ENCODE results near the gene VAT1L.
A peak's percentile ranks its signal among the peaks of the same experiment; 100 is the strongest.

Gene VAT1L

DNA sequence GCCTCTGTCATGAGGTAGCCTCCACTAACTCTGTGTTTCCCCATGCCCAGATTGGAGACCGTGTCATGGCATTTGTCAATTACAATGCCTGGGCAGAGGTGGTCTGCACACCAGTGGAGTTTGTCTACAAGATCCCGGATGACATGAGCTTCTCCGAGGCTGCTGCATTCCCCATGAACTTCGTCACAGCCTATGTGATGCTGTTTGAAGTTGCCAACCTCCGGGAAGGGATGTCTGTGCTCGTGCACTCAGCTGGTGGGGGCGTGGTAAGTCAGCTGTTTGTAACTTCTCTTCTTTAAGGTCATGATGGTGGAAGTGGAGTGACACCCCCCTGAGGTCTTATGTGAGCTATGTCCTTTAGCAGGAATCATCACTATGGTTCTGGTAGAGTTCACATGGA, 36.8 kb downstream of the VAT1L start:
- DNase-seq (ENCODE audit: low read depth): no peak
- H3K4me3 ChIP-seq (ENCODE audit: low read depth, low read length): no peak overlapping the region
- TF ChIP-seq, protein P1, sequence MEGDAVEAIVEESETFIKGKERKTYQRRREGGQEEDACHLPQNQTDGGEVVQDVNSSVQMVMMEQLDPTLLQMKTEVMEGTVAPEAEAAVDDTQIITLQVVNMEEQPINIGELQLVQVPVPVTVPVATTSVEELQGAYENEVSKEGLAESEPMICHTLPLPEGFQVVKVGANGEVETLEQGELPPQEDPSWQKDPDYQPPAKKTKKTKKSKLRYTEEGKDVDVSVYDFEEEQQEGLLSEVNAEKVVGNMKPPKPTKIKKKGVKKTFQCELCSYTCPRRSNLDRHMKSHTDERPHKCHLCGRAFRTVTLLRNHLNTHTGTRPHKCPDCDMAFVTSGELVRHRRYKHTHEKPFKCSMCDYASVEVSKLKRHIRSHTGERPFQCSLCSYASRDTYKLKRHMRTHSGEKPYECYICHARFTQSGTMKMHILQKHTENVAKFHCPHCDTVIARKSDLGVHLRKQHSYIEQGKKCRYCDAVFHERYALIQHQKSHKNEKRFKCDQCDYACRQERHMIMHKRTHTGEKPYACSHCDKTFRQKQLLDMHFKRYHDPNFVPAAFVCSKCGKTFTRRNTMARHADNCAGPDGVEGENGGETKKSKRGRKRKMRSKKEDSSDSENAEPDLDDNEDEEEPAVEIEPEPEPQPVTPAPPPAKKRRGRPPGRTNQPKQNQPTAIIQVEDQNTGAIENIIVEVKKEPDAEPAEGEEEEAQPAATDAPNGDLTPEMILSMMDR (conservative IDR thresholded peaks at IDR 0.05; ENCODE audit: low read depth, low read length): no peak

DNA sequence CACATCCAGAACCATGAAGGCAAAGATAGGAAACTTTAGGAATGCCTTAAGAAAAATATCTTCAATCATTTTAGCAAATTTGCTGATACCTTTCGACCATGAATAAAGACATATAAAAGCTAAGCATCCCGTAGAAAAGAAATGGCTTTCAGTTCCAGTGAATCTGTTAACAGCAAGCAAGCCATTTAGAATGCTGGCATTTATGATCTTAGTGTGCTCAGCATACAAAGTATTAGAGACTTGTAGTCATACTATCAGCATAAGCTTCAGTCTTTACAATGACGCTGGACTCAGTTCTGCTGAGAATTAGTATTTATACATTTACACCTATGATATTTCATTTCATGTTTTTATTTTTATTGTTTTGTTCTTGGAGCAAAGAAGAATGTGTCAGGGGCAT, 38.7 kb downstream of the VAT1L start:
- TF ChIP-seq, protein P1 (conservative IDR thresholded peaks at IDR 0.05; ENCODE audit: low read depth, low read length): no peak
- no peak for DNase-seq (ENCODE audit: low read depth)
- H3K4me3 ChIP-seq (ENCODE audit: low read depth, low read length): no peak overlapping the region

DNA sequence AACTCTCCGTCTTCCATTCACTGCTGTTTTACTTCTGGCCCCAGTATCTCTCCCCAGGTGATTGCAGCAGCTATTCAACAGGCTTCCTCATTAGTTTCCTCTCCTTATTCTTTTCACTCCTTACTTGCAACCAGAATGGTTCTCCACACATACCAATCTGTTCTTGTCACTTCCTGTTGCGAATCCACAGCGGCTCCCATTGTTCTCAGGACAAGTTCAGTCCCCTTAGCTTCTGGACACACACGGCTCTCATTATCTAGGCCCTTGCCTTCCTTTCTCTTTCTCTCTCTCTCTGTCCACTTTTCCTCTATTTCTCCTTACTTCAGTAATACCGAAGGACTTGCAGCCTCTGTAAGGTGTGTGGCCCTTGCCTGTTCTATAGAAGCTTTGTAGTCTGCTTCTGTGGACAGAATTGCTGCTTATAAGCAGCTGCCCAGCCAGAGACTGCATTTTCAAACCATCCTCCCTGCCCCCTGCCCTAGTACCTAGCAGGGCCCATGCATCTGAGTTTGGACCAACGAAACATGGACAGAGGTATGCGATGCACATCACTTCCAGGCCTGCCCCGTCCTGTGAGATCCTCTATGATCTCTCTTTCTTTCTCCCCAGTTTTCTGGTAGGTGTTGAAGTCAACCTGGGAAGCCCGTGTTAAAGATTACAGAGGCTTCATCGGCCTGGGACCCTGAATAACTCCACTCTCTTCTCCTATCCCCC, 45.7 kb downstream of the VAT1L start:
- peak; percentile 77 for DNase-seq (ENCODE audit: low read depth)
- H3K4me3 ChIP-seq (ENCODE audit: low read depth, low read length): no peak overlapping the region
- TF ChIP-seq, protein P1 (conservative IDR thresholded peaks at IDR 0.05; ENCODE audit: low read depth, low read length): no peak

DNA sequence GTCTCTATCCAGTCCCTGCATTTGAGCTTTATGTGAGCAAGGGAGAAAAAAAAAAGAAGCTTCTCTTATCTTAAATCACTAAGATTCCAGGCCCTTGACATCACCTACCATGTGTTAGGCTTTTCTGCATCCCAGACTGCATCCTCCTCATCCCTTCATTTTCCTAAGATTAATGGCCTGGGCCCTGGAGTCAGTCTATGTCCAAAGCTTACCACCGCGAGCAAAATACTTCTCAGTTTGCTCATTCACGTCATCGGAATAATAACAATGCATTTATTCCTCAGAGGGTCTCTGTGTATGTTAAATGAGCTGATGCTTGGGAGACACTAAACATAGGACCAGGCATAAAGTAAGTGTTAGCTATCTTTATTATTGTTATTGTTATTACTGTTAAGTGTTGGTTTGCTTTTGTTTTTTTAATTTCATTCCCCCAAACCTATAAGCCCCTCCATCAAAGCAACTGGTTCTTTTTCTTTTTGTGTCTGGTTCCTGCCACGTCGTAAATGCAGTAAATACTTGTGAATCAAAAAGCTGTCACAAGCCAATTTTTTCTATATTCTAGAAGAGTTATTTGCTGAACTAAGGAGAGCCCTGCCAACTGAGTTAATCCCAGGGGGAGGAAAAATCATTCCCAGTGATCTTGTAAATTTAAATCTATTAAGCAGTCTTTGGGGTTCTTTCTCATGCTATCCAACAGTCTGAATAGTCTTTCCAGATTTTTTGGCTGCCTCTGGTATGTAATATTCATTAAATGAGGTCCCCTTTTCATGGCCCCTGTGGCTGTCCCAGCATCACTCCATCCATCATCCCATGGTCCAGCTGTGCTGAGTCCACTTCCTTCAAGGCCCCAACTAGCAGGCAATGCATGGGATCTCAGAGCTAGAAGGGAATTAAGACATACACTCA, 46.5 kb downstream of the VAT1L start:
- no peak overlapping the region for H3K4me3 ChIP-seq (ENCODE audit: low read depth, low read length)
- TF ChIP-seq, protein P1 (conservative IDR thresholded peaks at IDR 0.05; ENCODE audit: low read depth, low read length): no peak
- DNase-seq (ENCODE audit: low read depth): peak; percentile 35

DNA sequence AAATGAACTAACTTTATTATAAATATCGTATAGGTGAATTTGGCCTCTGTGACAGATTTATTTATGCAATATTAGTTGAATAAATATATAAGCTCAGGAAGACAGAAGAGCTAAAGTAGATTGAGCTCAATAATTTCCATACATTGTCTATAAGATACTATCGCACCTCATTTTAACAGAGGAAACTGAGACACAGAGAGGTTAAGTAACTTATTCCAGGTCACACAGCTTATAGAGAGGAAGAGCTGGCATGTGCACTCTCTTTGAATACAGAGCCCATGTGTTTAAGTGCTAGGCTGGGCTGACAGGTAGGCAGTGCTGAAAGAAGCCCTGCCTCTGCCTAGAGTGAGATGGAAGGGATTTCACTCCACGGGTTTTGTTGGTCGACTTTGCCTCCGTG, 48.4 kb downstream of the VAT1L start:
- TF ChIP-seq, protein P1 (conservative IDR thresholded peaks at IDR 0.05; ENCODE audit: low read depth, low read length): no peak
- DNase-seq (ENCODE audit: low read depth): no peak
- H3K4me3 ChIP-seq (ENCODE audit: low read depth, low read length): no peak overlapping the region

DNA sequence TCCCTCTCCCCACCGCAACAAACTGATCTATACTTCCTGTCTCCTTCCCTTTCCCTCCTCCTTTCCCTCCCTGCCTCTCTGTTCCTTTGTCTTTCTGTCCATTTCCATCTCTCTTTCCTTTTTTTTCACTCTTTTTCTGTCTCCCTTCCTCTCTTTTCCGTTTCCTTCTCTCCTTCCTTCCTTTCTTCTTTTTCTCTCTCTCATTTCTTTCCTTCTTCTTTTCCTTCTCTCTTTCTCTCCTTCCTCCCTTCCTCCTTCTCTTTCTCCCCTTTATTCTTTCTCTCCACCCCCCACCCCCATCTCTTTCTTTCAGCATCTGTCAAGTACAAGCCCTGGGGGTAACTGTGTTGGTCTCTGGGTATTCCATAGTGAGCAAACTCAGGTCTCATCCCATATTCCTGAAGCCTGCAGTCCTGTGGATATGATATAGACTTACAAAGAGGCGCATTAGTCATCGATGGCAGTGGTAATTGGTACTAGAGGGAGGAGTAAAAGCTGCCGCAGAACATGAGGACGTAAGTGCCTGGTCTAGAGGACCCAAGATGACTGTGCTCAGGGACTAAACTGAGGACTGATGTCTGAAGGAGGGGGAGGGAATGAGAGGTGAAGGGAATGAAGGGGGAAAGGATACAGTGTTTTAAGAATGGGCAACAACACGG, 50.4 kb downstream of the VAT1L start:
- no peak for DNase-seq (ENCODE audit: low read depth)
- TF ChIP-seq, protein P1 (conservative IDR thresholded peaks at IDR 0.05; ENCODE audit: low read depth, low read length): no peak
- no peak overlapping the region for H3K4me3 ChIP-seq (ENCODE audit: low read depth, low read length)

All from choroid plexus epithelial cell (primary cell).